HG02610 (cell line): ENCODE data around the gene PHKA2.
"Not testable (repeated sequence)": the region's sequence is repeated elsewhere in the genome, so short reads cannot be mapped to it uniquely, and the experiment has no call there.

Experiments used
- ATAC-seq: cut with Tn5 transposase; IDR thresholded peaks from one replicate; pipeline ENCODE4 v1.9.1; 2021; ENCODE audit warnings: mild to moderate bottlenecking, moderate library complexity; ENCODE audit not compliant: unreplicated experiment

PHKA2 gene

GRCh38 chrX:18873189-18873791 is 110.6 kb downstream of the PHKA2 start:
- ATAC-seq: no peak

GRCh38 chrX:18872621-18873020 is 111.3 kb downstream of the PHKA2 start:
- ATAC-seq: no peak

- ATAC-seq: no peak
These were observed 111.9 kb downstream of the PHKA2 start for GRCh38 chrX:18871970-18872369.

GRCh38 chrX:18871161-18871890 is 112.6 kb downstream of the PHKA2 start:
- no peak for ATAC-seq

- ATAC-seq: no peak
These were observed 119.5 kb downstream of the PHKA2 start for GRCh38 chrX:18864390-18864920.

GRCh38 chrX:18861511-18861910 is 122.4 kb downstream of the PHKA2 start:
- ATAC-seq: no peak

GRCh38 chrX:18856645-18856997 is 127.3 kb downstream of the PHKA2 start:
- no peak for ATAC-seq

GRCh38 chrX:18855919-18856644 is 127.8 kb downstream of the PHKA2 start:
- ATAC-seq: peak; percentile 93

GRCh38 chrX:18847901-18848300 is 136.0 kb downstream of the PHKA2 start:
- ATAC-seq: not testable (repeated sequence)
